Testis (tissue), 3 donors: ENCODE results near the gene INHBE. TPM values are rescaled to one million over a fixed set of nuclear protein-coding genes. Genes with fewer than 3 reads are reported as not detected.
A peak's percentile ranks its signal among the peaks of the same experiment; 100 is the strongest.

ENCODE experiments used
- DNase-seq: peaks from one replicate; pipeline ENCODE4 v3.0.0-alpha.2; 2019
- H3K27ac ChIP-seq, 2 donors: fragments of 200-600 bp; sonication (generic); one replicate each; pipeline ENCODE4 v1.5.1; 2019
- H3K27me3 ChIP-seq: fragments of 200-600 bp; sonication (generic); one replicate; pipeline ENCODE4 v1.5.1; 2019
- H3K36me3 ChIP-seq: fragments of 200-600 bp; sonication (generic); one replicate; pipeline ENCODE4 v1.5.1; 2017; ENCODE audit warnings: low read depth; ENCODE audit errors: missing control alignments
- H3K4me1 ChIP-seq: fragments of 200-600 bp; sonication (generic); one replicate; pipeline ENCODE4 v1.5.1; 2019
- H3K4me3 ChIP-seq, 2 donors: fragments of 200-600 bp; sonication (generic); one replicate each; pipeline ENCODE4 v1.5.1; 2017 to 2019
- H3K9me3 ChIP-seq: fragments of 200-600 bp; sonication (generic); one replicate; pipeline ENCODE4 v1.5.1; 2017
- CTCF ChIP-seq, 3 experiments: fragments of 450-650 bp in 2 of 3; fragments of 200-600 bp in 1 of 3; sonication (generic) in 1 of 3; IDR thresholded peaks; one replicate each; pipeline ENCODE4 v1.5.1; 2016 to 2019; ENCODE audit warnings: antibody characterized with exemption in 3 of 3, mild to moderate bottlenecking in 2 of 3, moderate library complexity in 1 of 3
- POLR2A ChIP-seq: fragments of 450-650 bp; IDR thresholded peaks from one replicate; pipeline ENCODE4 v1.6.1; 2017; ENCODE audit warnings: antibody characterized with exemption, mild to moderate bottlenecking, moderate library complexity
- WGBS, 2 donors: methylation state at CpG; one replicate each; pipeline ENCODE4 v1.1.5; 2018; 5-methylcytosine and 5-hydroxymethylcytosine counted together
- intact Hi-C: fragments of 100-400 bp; cut with DNase I; formaldehyde crosslinking; loops from one replicate; pipeline ENCODE4 v1.15.1; 2023; ENCODE audit warnings: low total_unique reads
- polyA plus RNA-seq: library from polyadenylated mRNA; stranded (reverse); fragments of 350-450 nt; fragmentation: Illumina TruSeq; extraction: RNeasy Lipid Tissue Mini Kit (QIAGEN cat#74804); gene quantifications from one replicate; pipeline ENCODE4 v1.2.3, GENCODE V29; 2014; ENCODE audit warnings: low read depth, low replicate concordance; ENCODE audit not compliant: insufficient read depth
- total RNA-seq, 2 donors: library from RNA; depleted of rRNA; stranded (reverse); fragments of >200 nt; gene quantifications; one replicate each; pipeline ENCODE4 v1.2.3, GENCODE V29; 2016

The INHBE gene
- total and polyA plus RNA-seq, 3 donors from 2014 or later, result 0.12 to 0.25 (median 0.24) TPM

GRCh38 chr12:57476993-57477709 lies 22.0 kb downstream of the INHBE start:
- intact Hi-C loops, result no loop called here
- H3K4me1 ChIP-seq, result peaks cover 15% of the 10 kb centered on the region
- H3K4me3 ChIP-seq, result peak overlapping the region in 1 of 2 donors; percentile 23
- TF ChIP-seq POLR2A (no peak), CTCF (IDR thresholded peaks at IDR 0.05) (no peak)
- no peaks in the 10 kb centered on the region for H3K36me3 ChIP-seq
- no peak overlapping the region for H3K27ac ChIP-seq
- 80 to 85% methylated on average over 15 of the region's 15 CpGs for WGBS, 2 donors
- no peaks in the 10 kb centered on the region for H3K9me3 ChIP-seq
- H3K27me3 ChIP-seq, result no peaks in the 10 kb centered on the region
- DNase-seq, result no peak

- 73 to 74% methylated on average over 12 of the region's 12 CpGs for WGBS, 2 donors
- Histone ChIP-seq H3K27me3 (no peaks in the 10 kb centered on the region), H3K4me3 (peak overlapping the region in 1 of 2 donors; percentile 23), H3K9me3 (no peaks in the 10 kb centered on the region), H3K27ac (peak overlapping the region in 1 of 2 donors; percentile 35), H3K36me3 (no peaks in the 10 kb centered on the region), H3K4me1 (peaks cover 15% of the 10 kb centered on the region)
- intact Hi-C loops, result no loop called here
- no peak for DNase-seq
- TF ChIP-seq POLR2A (no peak), CTCF (IDR thresholded peaks at IDR 0.05) (no peak)
Measured at GRCh38 chr12:57477710-57478681, 22.9 kb downstream of the INHBE start.

- H3K27me3 ChIP-seq, result no peaks in the 10 kb centered on the region
- no peak for DNase-seq
- H3K36me3 ChIP-seq, result no peaks in the 10 kb centered on the region
- H3K9me3 ChIP-seq, result no peaks in the 10 kb centered on the region
- intact Hi-C loops, result no loop called here
- TF ChIP-seq CTCF (IDR thresholded peaks at IDR 0.05) (no peak), POLR2A (no peak)
- 77 to 89% methylated on average over 10 of the region's 10 CpGs for WGBS, 2 donors
- H3K4me3 ChIP-seq, result no peak overlapping the region
- peaks cover 15% of the 10 kb centered on the region for H3K4me1 ChIP-seq
- H3K27ac ChIP-seq, result no peak overlapping the region
Measured at GRCh38 chr12:57479043-57479375, 23.9 kb downstream of the INHBE start.

GRCh38 chr12:57479376-57480115 lies 24.4 kb downstream of the INHBE start, which contains the start of gene ARHGAP9:
TSS of gene ARHGAP9 (minus strand) at chr12:57479866. CDS start at chr12:57479406, 460 bp downstream.
- H3K4me3 ChIP-seq, result no peak within 1 kb of the TSS
- DNase-seq, result no peak
- H3K9me3 ChIP-seq, result no peaks in the 10 kb centered on the region
- H3K36me3 ChIP-seq, result no peaks in the 10 kb centered on the region
- H3K27me3 ChIP-seq, result no peaks in the 10 kb centered on the region
- no peak within 1 kb of the TSS for H3K27ac ChIP-seq
- peaks cover 15% of the 10 kb centered on the region for H3K4me1 ChIP-seq
- TF ChIP-seq CTCF (IDR thresholded peaks at IDR 0.05), result no peak
- TF ChIP-seq POLR2A, result no peak
- 73 to 86% methylated on average over 6 of the region's 6 CpGs for WGBS, 2 donors
- intact Hi-C loops, result no loop called here
